GM21381 (cell line): ENCODE results near the gene RFT1.

Source experiments
- ATAC-seq: cut with Tn5 transposase; IDR thresholded peaks from one replicate; pipeline ENCODE4 v1.9.1; 2021; ENCODE audit warnings: mild to moderate bottlenecking, moderate library complexity; ENCODE audit not compliant: unreplicated experiment

Gene RFT1

GRCh38 chr3:53129344-53129743 is 891 bp downstream of the RFT1 start:
- no peak for ATAC-seq

- no peak for ATAC-seq
Observed at GRCh38 chr3:53126601-53127000, 3.6 kb downstream of the RFT1 start.

GRCh38 chr3:53123953-53124352 is 6.3 kb downstream of the RFT1 start:
- no peak for ATAC-seq

GRCh38 chr3:53123510-53123909 is 6.7 kb downstream of the RFT1 start:
- no peak for ATAC-seq

- no peak for ATAC-seq
Observed at GRCh38 chr3:53122933-53123305, 7.3 kb downstream of the RFT1 start.

GRCh38 chr3:53122255-53122932 is 7.8 kb downstream of the RFT1 start:
- no peak for ATAC-seq

GRCh38 chr3:53120336-53120735 is 9.9 kb downstream of the RFT1 start:
- ATAC-seq = no peak

GRCh38 chr3:53116956-53117355 is 13.3 kb downstream of the RFT1 start:
- no peak for ATAC-seq

GRCh38 chr3:53114412-53115074 is 15.7 kb downstream of the RFT1 start:
- no peak for ATAC-seq

- peak; percentile 68 for ATAC-seq
Observed at GRCh38 chr3:53114011-53114400, 16.2 kb downstream of the RFT1 start.

- no peak for ATAC-seq
Observed at GRCh38 chr3:53113293-53114010, 16.8 kb downstream of the RFT1 start.

- ATAC-seq = no peak
Observed at GRCh38 chr3:53111822-53112221, 18.4 kb downstream of the RFT1 start.

GRCh38 chr3:53109891-53110771 is 20.1 kb downstream of the RFT1 start:
- no peak for ATAC-seq

GRCh38 chr3:53109190-53109589 is 21.0 kb downstream of the RFT1 start:
- no peak for ATAC-seq

- no peak for ATAC-seq
Observed at GRCh38 chr3:53104762-53105161, 25.5 kb downstream of the RFT1 start.

GRCh38 chr3:53103397-53104296 is 26.6 kb downstream of the RFT1 start:
- ATAC-seq = no peak

- ATAC-seq = peak; percentile 71
Observed at GRCh38 chr3:53102601-53103147, 27.6 kb downstream of the RFT1 start.

GRCh38 chr3:53101956-53102355 is 28.3 kb downstream of the RFT1 start:
- no peak for ATAC-seq

- ATAC-seq = no peak
Observed at GRCh38 chr3:53100818-53101466, 29.3 kb downstream of the RFT1 start.
